ENCODE measurements around the gene NCL.

GRCh38 chr2:231425291-231425810, 38.9 kb downstream of the NCL start:
- no peak for TF ChIP-seq POLR2A (IDR thresholded peaks at IDR 0.05)
- TF ChIP-seq, protein P1, sequence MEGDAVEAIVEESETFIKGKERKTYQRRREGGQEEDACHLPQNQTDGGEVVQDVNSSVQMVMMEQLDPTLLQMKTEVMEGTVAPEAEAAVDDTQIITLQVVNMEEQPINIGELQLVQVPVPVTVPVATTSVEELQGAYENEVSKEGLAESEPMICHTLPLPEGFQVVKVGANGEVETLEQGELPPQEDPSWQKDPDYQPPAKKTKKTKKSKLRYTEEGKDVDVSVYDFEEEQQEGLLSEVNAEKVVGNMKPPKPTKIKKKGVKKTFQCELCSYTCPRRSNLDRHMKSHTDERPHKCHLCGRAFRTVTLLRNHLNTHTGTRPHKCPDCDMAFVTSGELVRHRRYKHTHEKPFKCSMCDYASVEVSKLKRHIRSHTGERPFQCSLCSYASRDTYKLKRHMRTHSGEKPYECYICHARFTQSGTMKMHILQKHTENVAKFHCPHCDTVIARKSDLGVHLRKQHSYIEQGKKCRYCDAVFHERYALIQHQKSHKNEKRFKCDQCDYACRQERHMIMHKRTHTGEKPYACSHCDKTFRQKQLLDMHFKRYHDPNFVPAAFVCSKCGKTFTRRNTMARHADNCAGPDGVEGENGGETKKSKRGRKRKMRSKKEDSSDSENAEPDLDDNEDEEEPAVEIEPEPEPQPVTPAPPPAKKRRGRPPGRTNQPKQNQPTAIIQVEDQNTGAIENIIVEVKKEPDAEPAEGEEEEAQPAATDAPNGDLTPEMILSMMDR (IDR thresholded peaks at IDR 0.05) = no peak
- no peak for TF ChIP-seq POLR2AphosphoS5 (IDR thresholded peaks at IDR 0.05)
